Erythroblast (primary cell): ENCODE data around the gene DNMT1.

ENCODE experiments used
- GATA1 ChIP-seq: IDR thresholded peaks from 2 replicates; pipeline ENCODE4 v1.6.1; 2011; ENCODE audit warnings: low read depth, mild to moderate bottlenecking, control low read depth, low read length, moderate library complexity
- POLR2A ChIP-seq: IDR thresholded peaks from 2 replicates; pipeline ENCODE4 v1.6.1; 2011; ENCODE audit warnings: mild to moderate bottlenecking, low read length

GRCh38 chr19:10089801-10090375 lies 104.9 kb downstream of the DNMT1 start:
- TF ChIP-seq POLR2A (no peak), GATA1 (no peak)
